Activated T-cell treated with anti-CD3 and anti-CD28 coated beads, Interleukin-2, amount 50 U/mL, for 24 hours (primary cell): ENCODE data around the gene MACROD2.

Experiments used
- DNase-seq: peaks from one replicate; pipeline ENCODE4 v3.0.0-alpha.2; 2020
- H3K27ac Mint-ChIP-seq: 2 replicates; pipeline ENCODE4 v1.8.0; 2020; ENCODE audit warnings: mild to moderate bottlenecking, mixed read lengths
- H3K27me3 Mint-ChIP-seq: 2 replicates; pipeline ENCODE4 v1.8.0; 2020; ENCODE audit warnings: mixed read lengths
- H3K36me3 Mint-ChIP-seq: 2 replicates; pipeline ENCODE4 v1.8.0; 2020; ENCODE audit warnings: low read depth, mixed read lengths
- H3K4me1 Mint-ChIP-seq: 2 replicates; pipeline ENCODE4 v1.8.0; 2020; ENCODE audit warnings: low read depth, mixed read lengths
- H3K4me3 Mint-ChIP-seq: 2 replicates; pipeline ENCODE4 v1.8.0; 2020; ENCODE audit warnings: mild to moderate bottlenecking, moderate library complexity, mixed read lengths
- H3K9me3 Mint-ChIP-seq: 2 replicates; pipeline ENCODE4 v1.8.0; 2020; ENCODE audit warnings: mixed read lengths

Gene MACROD2

GRCh38 chr20:15625981-15626380, 1630.7 kb downstream of the MACROD2 start:
- H3K9me3 Mint-ChIP-seq, result peaks cover 11% of the 10 kb centered on the region
- no peak for DNase-seq
- H3K27me3 Mint-ChIP-seq, result no peaks in the 10 kb centered on the region
- no peaks in the 10 kb centered on the region for H3K36me3 Mint-ChIP-seq
- H3K27ac Mint-ChIP-seq, result no peak overlapping the region
- no peaks in the 10 kb centered on the region for H3K4me1 Mint-ChIP-seq
- H3K4me3 Mint-ChIP-seq, result no peak overlapping the region

DNA sequence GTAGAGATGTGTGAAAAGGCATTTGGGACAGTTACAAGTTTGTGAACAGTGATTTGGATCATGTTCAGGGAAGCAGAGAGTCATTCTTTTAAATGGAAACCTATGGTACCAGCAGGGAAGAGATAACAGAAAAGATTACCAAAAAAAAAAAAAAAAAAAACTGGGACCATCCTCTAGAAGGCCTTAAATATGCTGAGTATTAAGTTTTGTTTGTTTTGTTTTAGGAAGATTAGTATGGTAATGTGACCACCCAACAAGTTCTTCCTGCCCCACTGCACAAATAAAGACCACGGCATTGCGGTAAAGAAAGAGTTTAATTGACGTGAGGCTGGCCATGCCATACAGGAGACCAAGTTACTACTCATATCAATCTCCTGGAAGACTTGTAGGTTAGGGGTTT, 1631.8 kb downstream of the MACROD2 start:
- H3K9me3 Mint-ChIP-seq, result peaks cover 11% of the 10 kb centered on the region

DNA sequence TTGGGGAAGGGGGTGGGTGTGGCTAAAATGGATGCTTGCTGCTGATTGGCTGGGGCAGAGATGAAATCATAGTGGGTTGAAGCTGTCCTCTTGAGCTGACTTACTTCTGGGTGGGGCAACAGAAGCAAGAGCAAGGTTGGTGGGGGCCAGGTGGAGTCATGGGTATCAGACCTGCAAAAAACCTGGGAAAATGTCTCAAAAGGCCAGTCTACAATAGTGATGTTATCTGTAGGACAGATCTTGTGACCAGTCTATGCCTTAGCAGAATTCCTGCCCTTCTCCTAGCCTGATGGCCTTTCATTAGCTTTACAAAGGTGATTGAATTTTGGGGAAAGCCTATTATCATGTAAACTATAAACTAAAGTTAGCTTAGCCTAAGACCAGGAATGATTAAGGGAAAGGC, 1632.2 kb downstream of the MACROD2 start:
- Mint-ChIP-seq H3K4me3 (no peak overlapping the region), H3K9me3 (peaks cover 11% of the 10 kb centered on the region), H3K27ac (no peak overlapping the region), H3K4me1 (no peaks in the 10 kb centered on the region), H3K36me3 (no peaks in the 10 kb centered on the region), H3K27me3 (no peaks in the 10 kb centered on the region)
- DNase-seq, result no peak

More for the DNA sequence above, 1631.8 kb downstream of the MACROD2 start:
- no peaks in the 10 kb centered on the region for H3K27me3 Mint-ChIP-seq
- no peaks in the 10 kb centered on the region for H3K4me1 Mint-ChIP-seq
- no peak for DNase-seq
- no peak overlapping the region for H3K4me3 Mint-ChIP-seq
- H3K27ac Mint-ChIP-seq, result no peak overlapping the region
- no peaks in the 10 kb centered on the region for H3K36me3 Mint-ChIP-seq

- no peaks in the 10 kb centered on the region for H3K4me1 Mint-ChIP-seq
- no peak overlapping the region for H3K27ac Mint-ChIP-seq
- no peaks in the 10 kb centered on the region for H3K36me3 Mint-ChIP-seq
- no peak overlapping the region for H3K4me3 Mint-ChIP-seq
- peaks cover 11% of the 10 kb centered on the region for H3K9me3 Mint-ChIP-seq
- no peak for DNase-seq
- no peaks in the 10 kb centered on the region for H3K27me3 Mint-ChIP-seq
Measured at GRCh38 chr20:15628851-15629353, 1633.6 kb downstream of the MACROD2 start.

- Mint-ChIP-seq H3K9me3 (peaks cover 13% of the 10 kb centered on the region), H3K27me3 (no peaks in the 10 kb centered on the region), H3K4me3 (no peak overlapping the region), H3K4me1 (no peaks in the 10 kb centered on the region), H3K36me3 (no peaks in the 10 kb centered on the region), H3K27ac (no peak overlapping the region)
- no peak for DNase-seq
Measured at GRCh38 chr20:15630360-15630759, 1635.0 kb downstream of the MACROD2 start.

GRCh38 chr20:15632680-15633079, 1637.4 kb downstream of the MACROD2 start:
- Mint-ChIP-seq H3K9me3 (peaks cover 5% of the 10 kb centered on the region), H3K27me3 (no peaks in the 10 kb centered on the region), H3K27ac (no peak overlapping the region), H3K4me3 (no peak overlapping the region), H3K36me3 (no peaks in the 10 kb centered on the region), H3K4me1 (no peaks in the 10 kb centered on the region)
- no peak for DNase-seq

- Mint-ChIP-seq H3K4me1 (no peaks in the 10 kb centered on the region), H3K27me3 (no peaks in the 10 kb centered on the region), H3K36me3 (no peaks in the 10 kb centered on the region), H3K9me3 (peaks cover 3% of the 10 kb centered on the region), H3K4me3 (no peak overlapping the region), H3K27ac (no peak overlapping the region)
- DNase-seq, result no peak
Measured at GRCh38 chr20:15634102-15634501, 1638.8 kb downstream of the MACROD2 start.

- Mint-ChIP-seq H3K4me3 (no peak overlapping the region), H3K36me3 (no peaks in the 10 kb centered on the region), H3K4me1 (no peaks in the 10 kb centered on the region), H3K27ac (no peak overlapping the region), H3K9me3 (peaks cover 3% of the 10 kb centered on the region), H3K27me3 (no peaks in the 10 kb centered on the region)
- DNase-seq, result no peak
Measured at GRCh38 chr20:15637546-15637945, 1642.2 kb downstream of the MACROD2 start.

GRCh38 chr20:15637950-15638754, 1642.8 kb downstream of the MACROD2 start:
- Mint-ChIP-seq H3K36me3 (no peaks in the 10 kb centered on the region), H3K27me3 (no peaks in the 10 kb centered on the region), H3K4me3 (no peak overlapping the region), H3K4me1 (no peaks in the 10 kb centered on the region), H3K27ac (no peak overlapping the region), H3K9me3 (peaks cover 3% of the 10 kb centered on the region)
- DNase-seq, result no peak

DNA sequence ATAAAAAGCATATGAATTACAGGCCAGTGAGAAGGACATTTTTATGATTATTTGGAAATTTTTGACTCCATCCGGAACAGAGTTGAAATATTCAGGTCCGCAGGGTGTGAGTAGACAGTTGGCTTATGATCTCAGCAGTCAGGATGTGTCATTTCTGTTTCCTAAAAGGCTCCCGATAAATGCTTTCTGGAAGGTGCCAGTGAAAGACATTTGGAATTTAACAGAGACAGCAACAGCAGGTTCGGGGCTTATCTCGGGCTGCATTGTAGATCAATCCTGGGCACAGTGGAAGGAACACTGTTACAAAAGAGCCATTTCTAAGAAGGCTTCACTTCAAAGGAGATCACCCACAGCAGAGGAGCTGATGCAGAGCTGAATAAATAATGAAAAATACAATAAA, 1643.5 kb downstream of the MACROD2 start:
- DNase-seq, result no peak
- Mint-ChIP-seq H3K36me3 (no peaks in the 10 kb centered on the region), H3K9me3 (peaks cover 3% of the 10 kb centered on the region), H3K4me3 (no peak overlapping the region), H3K4me1 (no peaks in the 10 kb centered on the region), H3K27me3 (no peaks in the 10 kb centered on the region), H3K27ac (no peak overlapping the region)

GRCh38 chr20:15639839-15640238, 1644.5 kb downstream of the MACROD2 start:
- Mint-ChIP-seq H3K4me3 (no peak overlapping the region), H3K27me3 (no peaks in the 10 kb centered on the region), H3K36me3 (no peaks in the 10 kb centered on the region), H3K9me3 (peaks cover 2% of the 10 kb centered on the region), H3K27ac (no peak overlapping the region), H3K4me1 (no peaks in the 10 kb centered on the region)
- no peak for DNase-seq

- Mint-ChIP-seq H3K27me3 (no peaks in the 10 kb centered on the region), H3K27ac (no peak overlapping the region), H3K4me3 (no peak overlapping the region), H3K4me1 (no peaks in the 10 kb centered on the region), H3K36me3 (no peaks in the 10 kb centered on the region), H3K9me3 (peaks cover 2% of the 10 kb centered on the region)
- no peak for DNase-seq
Measured at GRCh38 chr20:15642109-15642508, 1646.8 kb downstream of the MACROD2 start.

- H3K9me3 Mint-ChIP-seq, result peaks cover 6% of the 10 kb centered on the region
- H3K4me1 Mint-ChIP-seq, result no peaks in the 10 kb centered on the region
- H3K27ac Mint-ChIP-seq, result no peak overlapping the region
- H3K4me3 Mint-ChIP-seq, result no peak overlapping the region
- no peaks in the 10 kb centered on the region for H3K36me3 Mint-ChIP-seq
- DNase-seq, result no peak
- no peaks in the 10 kb centered on the region for H3K27me3 Mint-ChIP-seq
Measured at GRCh38 chr20:15642676-15643075, 1647.4 kb downstream of the MACROD2 start.

DNA sequence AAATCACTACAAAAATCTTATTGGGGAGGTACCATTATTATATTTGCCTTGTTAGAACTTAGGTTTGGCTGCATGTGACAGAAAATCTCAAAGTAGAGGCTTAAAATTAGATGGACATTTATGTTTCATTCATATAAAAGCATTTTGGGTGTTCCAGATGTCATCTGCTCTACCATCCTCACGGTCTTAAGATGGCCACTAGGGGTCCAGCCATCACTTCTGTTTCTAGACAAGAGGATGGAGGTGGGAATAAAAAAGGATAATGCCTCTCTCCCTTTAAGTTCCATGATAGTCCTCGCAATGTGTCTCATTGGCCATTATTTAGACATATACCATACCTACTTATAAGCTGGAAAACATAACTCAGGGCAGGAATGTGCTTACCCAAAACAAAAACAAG, 1648.4 kb downstream of the MACROD2 start:
- no peaks in the 10 kb centered on the region for H3K4me1 Mint-ChIP-seq
- H3K27ac Mint-ChIP-seq, result no peak overlapping the region
- H3K27me3 Mint-ChIP-seq, result no peaks in the 10 kb centered on the region
- H3K4me3 Mint-ChIP-seq, result no peak overlapping the region
- H3K9me3 Mint-ChIP-seq, result peaks cover 6% of the 10 kb centered on the region
- DNase-seq, result no peak
- H3K36me3 Mint-ChIP-seq, result no peaks in the 10 kb centered on the region

DNA sequence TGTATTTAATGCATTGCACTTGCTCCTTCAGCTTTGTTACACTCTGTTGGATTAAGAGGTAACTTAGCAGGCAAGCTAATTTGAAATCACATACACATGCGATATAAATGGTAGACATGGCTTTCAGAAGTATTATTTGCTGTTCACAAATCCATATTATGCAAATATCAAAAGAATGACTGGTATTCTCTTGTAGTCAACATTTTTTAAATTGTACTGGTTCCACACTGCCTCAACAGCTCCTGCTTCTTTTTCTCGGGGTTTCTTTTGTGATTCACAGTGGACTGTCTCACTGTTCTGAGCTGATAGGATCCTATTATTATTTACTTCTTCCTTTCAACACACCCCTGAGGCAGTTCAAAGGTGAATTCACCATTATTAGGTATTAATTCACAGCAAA, 1650.5 kb downstream of the MACROD2 start:
- Mint-ChIP-seq H3K4me1 (no peaks in the 10 kb centered on the region), H3K27ac (no peak overlapping the region), H3K4me3 (no peak overlapping the region), H3K36me3 (no peaks in the 10 kb centered on the region), H3K9me3 (peaks cover 6% of the 10 kb centered on the region), H3K27me3 (no peaks in the 10 kb centered on the region)
- DNase-seq, result no peak
